ENCODE results near the gene RAVER1.

DNA sequence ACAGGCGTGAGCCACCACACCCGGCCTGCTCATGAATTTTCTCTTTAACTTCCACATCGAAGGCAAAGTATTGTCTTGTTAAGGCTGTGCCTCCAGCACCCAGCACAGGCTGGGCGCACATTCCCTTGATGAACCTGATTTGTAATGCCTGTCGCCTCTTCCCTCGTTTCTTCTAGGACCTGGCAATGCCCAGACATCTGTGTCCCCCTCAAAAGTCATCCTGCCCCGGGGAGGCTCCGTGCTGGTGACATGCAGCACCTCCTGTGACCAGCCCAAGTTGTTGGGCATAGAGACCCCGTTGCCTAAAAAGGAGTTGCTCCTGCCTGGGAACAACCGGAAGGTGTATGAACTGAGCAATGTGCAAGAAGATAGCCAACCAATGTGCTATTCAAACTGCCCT is 58.7 kb downstream of the RAVER1 start:
- TF ChIP-seq REST (IDR thresholded peaks at IDR 0.05; ENCODE audit: insufficient read depth in 1 of 2, low read depth in 2 of 2, low read length in 2 of 2) (no peak), SIN3A (IDR thresholded peaks at IDR 0.05; ENCODE audit: borderline replicate concordance, insufficient read depth, low read length) (no peak), TAF1 (IDR thresholded peaks at IDR 0.05; ENCODE audit: borderline replicate concordance, insufficient read depth, low read length) (no peak)
